ENCODE data around the gene CKAP2L.

DNA sequence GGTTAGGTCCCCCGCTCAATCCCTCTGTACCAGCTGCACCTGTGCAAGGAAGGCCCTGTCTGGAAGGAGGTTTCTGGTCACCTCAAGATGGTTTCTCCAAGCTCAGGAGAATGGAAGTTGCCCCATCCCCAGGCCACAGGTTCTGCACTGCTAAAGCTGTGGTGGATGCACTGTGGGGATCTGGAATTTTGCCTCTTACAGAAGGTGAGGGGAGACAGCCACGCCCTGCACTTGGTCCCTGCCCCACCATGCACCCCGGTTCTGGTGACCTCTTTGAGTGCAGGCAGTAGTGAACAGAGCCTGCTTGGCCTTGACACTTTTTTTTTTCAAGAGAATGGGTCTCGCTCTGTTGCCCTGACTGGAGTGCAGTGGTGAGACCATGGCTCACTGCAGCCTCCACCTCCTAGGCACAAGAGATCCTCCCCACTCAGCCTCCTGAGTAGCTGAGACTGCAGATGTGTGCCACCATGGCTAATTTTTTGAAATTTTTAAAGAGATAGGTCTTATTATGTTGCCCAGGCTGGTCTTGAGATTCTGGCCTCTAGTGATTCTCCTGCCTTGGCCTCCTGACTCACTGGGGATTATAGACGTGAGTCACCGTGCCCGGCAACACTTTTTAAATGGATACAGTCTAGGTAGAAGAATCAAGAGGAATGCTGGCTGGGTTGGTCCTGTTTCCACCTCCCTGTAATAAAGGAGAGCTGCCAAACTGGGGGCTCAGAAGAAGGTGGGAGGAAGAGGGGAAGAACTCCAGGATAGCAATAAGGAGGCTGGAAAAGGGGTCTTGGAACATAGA lies 49.4 kb downstream of the CKAP2L start:
- TF ChIP-seq CTCF (IDR thresholded peaks at IDR 0.05) (no peak), POLR2A (IDR thresholded peaks at IDR 0.05) (no peak)
